Nephron progenitor cell (in vitro differentiated cells): ENCODE data around the gene COMMD3.

Experiments
- DNase-seq: peaks from one replicate; pipeline ENCODE4 v3.0.0; 2021
- H3K27ac Mint-ChIP-seq: 2 replicates; pipeline ENCODE4 v1.8.0; 2021; ENCODE audit warnings: mild to moderate bottlenecking, moderate library complexity, mixed read lengths
- H3K27me3 Mint-ChIP-seq: 2 replicates; pipeline ENCODE4 v1.8.0; 2021; ENCODE audit warnings: mild to moderate bottlenecking, low read depth, mixed read lengths; ENCODE audit not compliant: poor library complexity
- H3K36me3 Mint-ChIP-seq: 2 replicates; pipeline ENCODE4 v1.8.0; 2021; ENCODE audit warnings: low read depth, mixed read lengths
- H3K4me1 Mint-ChIP-seq: 2 replicates; pipeline ENCODE4 v1.8.0; 2021; ENCODE audit warnings: mixed read lengths
- H3K4me3 Mint-ChIP-seq: 2 replicates; pipeline ENCODE4 v1.8.0; 2021; ENCODE audit warnings: mild to moderate bottlenecking, moderate library complexity, mixed read lengths
- H3K9me3 Mint-ChIP-seq: 2 replicates; pipeline ENCODE4 v1.8.0; 2021; ENCODE audit warnings: mild to moderate bottlenecking, moderate library complexity, mixed read lengths
- TF ChIP-seq, protein P1 (sequence below): fragments of 200-600 bp; sonication (generic); IDR thresholded peaks from 2 replicates; pipeline ENCODE4 v1.5.0; 2021; ENCODE audit warnings: antibody characterized with exemption

COMMD3 gene

DNA sequence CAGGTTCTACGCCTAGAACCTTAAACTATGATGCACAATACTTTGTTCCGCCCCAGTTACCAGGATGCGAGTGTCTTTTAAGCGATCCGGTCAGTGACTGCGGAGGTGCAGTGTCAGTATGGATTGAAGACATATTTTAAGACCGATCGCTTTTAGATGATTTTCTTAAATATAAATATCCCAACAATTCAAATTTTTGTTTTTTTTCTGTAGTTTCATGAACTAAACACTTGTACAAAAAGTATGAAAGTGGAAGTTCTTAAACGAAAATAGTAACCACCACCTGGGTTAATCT is 835 bp downstream of the COMMD3 start:
- Mint-ChIP-seq H3K4me1 (peaks cover 50% of the 10 kb centered on the region), H3K9me3 (no peaks in the 10 kb centered on the region), H3K4me3 (peak overlapping the region; percentile 92), H3K27me3 (peaks cover 48% of the 10 kb centered on the region), H3K36me3 (no peaks in the 10 kb centered on the region), H3K27ac (peak overlapping the region; percentile 95)
- TF ChIP-seq, protein P1, sequence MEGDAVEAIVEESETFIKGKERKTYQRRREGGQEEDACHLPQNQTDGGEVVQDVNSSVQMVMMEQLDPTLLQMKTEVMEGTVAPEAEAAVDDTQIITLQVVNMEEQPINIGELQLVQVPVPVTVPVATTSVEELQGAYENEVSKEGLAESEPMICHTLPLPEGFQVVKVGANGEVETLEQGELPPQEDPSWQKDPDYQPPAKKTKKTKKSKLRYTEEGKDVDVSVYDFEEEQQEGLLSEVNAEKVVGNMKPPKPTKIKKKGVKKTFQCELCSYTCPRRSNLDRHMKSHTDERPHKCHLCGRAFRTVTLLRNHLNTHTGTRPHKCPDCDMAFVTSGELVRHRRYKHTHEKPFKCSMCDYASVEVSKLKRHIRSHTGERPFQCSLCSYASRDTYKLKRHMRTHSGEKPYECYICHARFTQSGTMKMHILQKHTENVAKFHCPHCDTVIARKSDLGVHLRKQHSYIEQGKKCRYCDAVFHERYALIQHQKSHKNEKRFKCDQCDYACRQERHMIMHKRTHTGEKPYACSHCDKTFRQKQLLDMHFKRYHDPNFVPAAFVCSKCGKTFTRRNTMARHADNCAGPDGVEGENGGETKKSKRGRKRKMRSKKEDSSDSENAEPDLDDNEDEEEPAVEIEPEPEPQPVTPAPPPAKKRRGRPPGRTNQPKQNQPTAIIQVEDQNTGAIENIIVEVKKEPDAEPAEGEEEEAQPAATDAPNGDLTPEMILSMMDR: no peak
- no peak for DNase-seq

DNA sequence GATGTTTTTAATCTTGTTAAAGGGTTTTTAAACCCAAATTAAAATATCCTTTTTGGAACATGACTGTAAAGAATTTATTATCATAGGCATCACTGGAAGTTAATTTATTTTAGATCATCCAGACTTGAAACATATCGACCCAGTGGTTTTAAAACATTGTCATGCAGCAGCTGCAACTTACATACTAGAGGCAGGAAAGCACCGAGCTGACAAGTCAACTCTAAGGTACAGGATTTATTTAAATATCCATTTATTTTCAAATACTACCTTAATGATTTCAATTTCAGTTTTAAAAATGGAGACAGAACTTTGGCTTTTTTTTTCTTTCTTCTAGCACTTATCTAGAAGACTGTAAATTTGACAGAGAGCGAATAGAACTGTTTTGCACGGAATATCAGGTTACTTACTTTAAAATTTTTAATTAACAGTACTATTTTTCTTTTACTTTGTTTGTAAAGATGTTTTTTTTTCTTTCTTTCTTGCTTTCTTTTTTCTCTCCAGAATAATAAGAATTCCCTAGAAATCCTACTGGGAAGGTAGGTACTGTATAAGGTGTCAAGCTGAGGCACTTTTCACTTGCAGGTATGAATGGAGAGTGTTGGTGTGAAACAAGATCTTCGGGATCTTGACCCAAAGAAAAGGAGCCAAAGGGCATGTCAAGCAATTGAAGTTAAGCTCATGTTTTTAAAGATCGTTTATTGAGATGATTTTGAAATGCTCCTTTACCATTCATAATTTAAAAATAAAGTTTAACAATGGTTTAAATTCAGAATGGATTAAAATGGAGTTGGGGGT is 1.8 kb downstream of the COMMD3 start:
- Mint-ChIP-seq H3K9me3 (no peaks in the 10 kb centered on the region), H3K4me1 (peaks cover 58% of the 10 kb centered on the region), H3K27me3 (peaks cover 57% of the 10 kb centered on the region), H3K36me3 (no peaks in the 10 kb centered on the region), H3K4me3 (peak overlapping the region; percentile 92), H3K27ac (no peak overlapping the region)
- TF ChIP-seq, protein P1: no peak
- no peak for DNase-seq

DNA sequence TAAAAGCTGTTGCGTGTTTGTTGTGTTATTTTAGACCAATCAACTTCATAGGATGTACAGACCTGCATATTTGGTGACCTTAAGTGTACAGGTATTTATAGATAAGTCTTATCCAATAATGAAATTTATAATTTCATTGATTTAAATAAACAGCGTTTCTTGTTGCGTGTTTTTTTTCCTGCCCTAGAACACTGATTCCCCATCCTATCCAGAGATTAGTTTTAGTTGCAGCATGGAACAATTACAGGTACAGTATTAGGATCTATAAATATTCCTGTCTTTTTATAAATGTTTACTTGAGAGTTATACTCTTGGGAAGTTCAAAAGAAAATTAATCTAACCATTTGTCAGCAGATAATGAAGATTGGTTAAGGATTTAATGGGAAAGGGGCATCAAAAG is 2.6 kb downstream of the COMMD3 start:
- Mint-ChIP-seq H3K9me3 (no peaks in the 10 kb centered on the region), H3K27me3 (peaks cover 66% of the 10 kb centered on the region), H3K27ac (no peak overlapping the region), H3K36me3 (no peaks in the 10 kb centered on the region), H3K4me1 (peaks cover 66% of the 10 kb centered on the region), H3K4me3 (peak overlapping the region; percentile 92)
- TF ChIP-seq, protein P1: no peak
- no peak for DNase-seq

DNA sequence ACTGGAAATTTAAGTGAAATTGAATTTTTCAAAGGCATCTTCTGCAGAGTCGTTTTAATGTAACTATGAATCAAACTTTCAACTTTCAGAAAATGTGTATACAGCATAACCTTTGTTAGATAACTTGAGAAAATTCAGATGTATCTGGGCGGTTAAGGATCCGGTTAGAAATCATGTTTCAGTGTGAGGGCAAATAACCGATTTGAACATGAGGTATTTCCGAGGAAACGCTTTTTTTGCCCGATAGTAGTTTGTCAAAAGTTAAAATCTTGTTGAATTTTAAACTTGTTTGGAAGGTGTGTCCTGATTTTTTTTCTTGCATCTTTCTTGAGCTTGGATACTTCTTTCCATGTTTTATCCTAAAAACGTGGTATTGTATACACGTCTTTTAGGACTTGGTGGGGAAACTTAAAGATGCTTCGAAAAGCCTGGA is 3.4 kb downstream of the COMMD3 start:
- Mint-ChIP-seq H3K27ac (no peak overlapping the region), H3K4me3 (peak overlapping the region; percentile 92), H3K36me3 (no peaks in the 10 kb centered on the region), H3K4me1 (peaks cover 73% of the 10 kb centered on the region), H3K27me3 (peaks cover 69% of the 10 kb centered on the region), H3K9me3 (no peaks in the 10 kb centered on the region)
- DNase-seq: no peak
- TF ChIP-seq, protein P1: no peak

GRCh38 chr10:22319980-22320558 is 3.9 kb downstream of the COMMD3 start:
- DNase-seq: no peak
- TF ChIP-seq, protein P1: no peak
- Mint-ChIP-seq H3K9me3 (no peaks in the 10 kb centered on the region), H3K4me3 (peak overlapping the region; percentile 92), H3K27ac (no peak overlapping the region), H3K36me3 (no peaks in the 10 kb centered on the region), H3K27me3 (peaks cover 69% of the 10 kb centered on the region), H3K4me1 (peaks cover 73% of the 10 kb centered on the region)
